ENCODE data around the gene LINGO4. TPM values are rescaled to one million over a fixed set of nuclear protein-coding genes. Genes with fewer than 3 reads are reported as not detected.
"Not testable (repeated sequence)": the region's sequence is repeated elsewhere in the genome, so short reads cannot be mapped to it uniquely, and the experiment has no call there.

Gene LINGO4
- total RNA-seq, 1 donor from 2014 or later = not detected

DNA sequence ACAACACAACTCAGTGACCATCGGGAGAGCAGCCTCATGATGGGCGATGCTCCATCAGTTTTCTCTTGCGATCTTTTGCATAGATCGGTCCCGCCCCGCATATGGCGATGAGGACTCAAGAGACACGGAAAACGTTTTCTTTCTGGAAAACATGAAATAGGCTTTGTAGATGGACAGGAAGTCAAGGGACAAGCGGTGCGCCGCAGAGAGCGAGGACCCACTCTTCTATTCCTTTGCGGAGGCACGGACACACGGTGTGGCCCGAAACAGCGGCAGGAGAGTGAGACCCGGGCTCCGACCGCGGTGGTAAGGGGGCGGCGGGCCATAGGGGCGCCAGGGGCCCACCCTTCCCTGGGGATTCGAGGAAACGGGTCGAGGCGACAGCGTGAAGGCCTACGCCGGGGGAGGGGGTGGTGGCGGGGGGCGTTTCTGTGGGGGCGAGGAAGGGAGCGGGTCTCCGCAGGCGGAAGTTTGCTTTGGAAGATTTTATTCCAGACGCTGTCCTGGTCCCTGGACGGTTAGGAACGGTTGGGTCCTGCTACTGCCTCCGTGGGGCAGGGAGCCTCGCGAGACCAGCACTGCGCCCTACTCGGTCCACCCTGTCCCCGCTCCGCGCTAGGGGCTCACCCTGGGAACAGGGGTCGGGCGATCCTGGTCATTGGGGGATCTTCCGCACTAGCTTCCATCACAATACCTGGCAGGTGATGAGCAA is 14.1 kb downstream of the LINGO4 start:
- DNase-seq (ENCODE audit: extremely low spot score, unreplicated experiment) = no peak
- TF ChIP-seq, protein P1, sequence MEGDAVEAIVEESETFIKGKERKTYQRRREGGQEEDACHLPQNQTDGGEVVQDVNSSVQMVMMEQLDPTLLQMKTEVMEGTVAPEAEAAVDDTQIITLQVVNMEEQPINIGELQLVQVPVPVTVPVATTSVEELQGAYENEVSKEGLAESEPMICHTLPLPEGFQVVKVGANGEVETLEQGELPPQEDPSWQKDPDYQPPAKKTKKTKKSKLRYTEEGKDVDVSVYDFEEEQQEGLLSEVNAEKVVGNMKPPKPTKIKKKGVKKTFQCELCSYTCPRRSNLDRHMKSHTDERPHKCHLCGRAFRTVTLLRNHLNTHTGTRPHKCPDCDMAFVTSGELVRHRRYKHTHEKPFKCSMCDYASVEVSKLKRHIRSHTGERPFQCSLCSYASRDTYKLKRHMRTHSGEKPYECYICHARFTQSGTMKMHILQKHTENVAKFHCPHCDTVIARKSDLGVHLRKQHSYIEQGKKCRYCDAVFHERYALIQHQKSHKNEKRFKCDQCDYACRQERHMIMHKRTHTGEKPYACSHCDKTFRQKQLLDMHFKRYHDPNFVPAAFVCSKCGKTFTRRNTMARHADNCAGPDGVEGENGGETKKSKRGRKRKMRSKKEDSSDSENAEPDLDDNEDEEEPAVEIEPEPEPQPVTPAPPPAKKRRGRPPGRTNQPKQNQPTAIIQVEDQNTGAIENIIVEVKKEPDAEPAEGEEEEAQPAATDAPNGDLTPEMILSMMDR (IDR thresholded peaks at IDR 0.05) = no peak
- no peaks in the 10 kb centered on the region for H3K36me3 Mint-ChIP-seq (ENCODE audit: unreplicated experiment)
- peak overlapping the region; percentile 95 for H3K4me3 Mint-ChIP-seq (ENCODE audit: unreplicated experiment)
- H3K9me3 Mint-ChIP-seq (ENCODE audit: unreplicated experiment) = no peaks in the 10 kb centered on the region
- H3K4me1 Mint-ChIP-seq (ENCODE audit: unreplicated experiment) = peaks cover 14% of the 10 kb centered on the region
- H3K27me3 Mint-ChIP-seq (ENCODE audit: unreplicated experiment) = peaks cover 5% of the 10 kb centered on the region
- peak overlapping the region; percentile 72 for H3K27ac Mint-ChIP-seq (ENCODE audit: unreplicated experiment)

DNA sequence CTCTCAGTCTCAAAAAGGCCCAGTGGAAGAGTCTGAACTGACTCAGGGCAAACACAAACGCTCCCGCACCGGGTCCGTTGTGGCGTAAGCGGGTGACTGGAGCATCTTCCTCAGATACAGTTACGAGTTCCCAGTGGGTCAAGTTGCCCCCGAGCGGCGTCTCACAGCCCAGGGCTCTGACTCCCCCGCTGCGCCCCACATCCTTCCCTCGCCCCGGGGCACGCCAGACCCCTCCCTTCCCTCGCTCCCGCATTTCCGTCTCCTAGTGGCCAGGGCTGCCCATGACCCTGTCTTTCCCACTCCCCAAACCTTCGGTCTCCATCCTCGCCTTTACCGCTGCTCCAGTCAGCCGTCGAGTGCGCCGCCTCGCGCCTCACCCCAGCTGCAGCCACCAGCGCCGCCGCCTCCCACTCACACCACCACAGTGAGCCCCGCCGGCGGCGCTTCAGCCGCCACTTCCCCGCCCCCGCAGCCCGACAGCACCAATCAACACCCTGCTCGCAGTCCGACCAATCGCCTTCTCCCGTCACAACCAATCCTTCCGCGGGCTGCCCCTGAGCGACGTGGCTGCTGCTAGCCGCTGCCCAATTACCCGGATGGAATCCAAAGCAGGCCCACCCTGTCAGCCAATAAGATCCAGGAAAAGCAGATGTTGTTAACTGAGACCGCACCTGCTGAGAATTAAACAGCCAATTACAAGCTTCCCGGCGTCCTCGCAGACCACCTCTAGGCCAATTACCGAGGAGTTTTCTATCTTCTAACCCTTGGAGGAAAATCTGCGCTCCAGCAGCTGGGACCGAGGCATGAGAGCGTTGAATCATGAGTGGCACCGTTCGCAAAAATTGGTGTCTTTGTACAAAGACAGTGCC is 14.9 kb downstream of the LINGO4 start, which contains the start of gene TDRKH:
TDRKH (minus strand) TSS at position 430 of the 869 bp plus-strand sequence. CDS start 7,478 bp downstream, outside the sequence.
- Mint-ChIP-seq H3K9me3 (ENCODE audit: unreplicated experiment) (no peaks in the 10 kb centered on the region), H3K4me3 (ENCODE audit: unreplicated experiment) (peak within 1 kb of the TSS; percentile 95)

DNA sequence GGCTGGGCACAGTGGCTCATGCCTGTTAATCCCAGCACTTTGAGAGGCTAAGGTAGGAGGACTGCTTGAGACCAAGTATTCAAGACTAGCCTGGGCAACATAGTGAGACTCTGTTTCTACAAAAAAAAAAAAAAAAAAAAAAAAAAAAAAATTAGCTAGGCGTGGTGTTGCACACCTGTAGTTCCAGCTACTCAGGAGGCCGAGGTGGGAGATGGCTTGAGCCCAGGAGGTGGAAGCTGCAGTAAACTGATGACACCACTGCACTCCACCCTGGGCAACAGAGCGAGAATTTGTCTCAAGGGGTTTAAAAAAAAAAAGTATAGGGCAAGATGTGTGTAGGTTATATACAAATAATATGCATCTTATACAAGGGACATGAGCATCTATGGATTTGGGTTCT is 17.5 kb downstream of the LINGO4 start:
- H3K27ac Mint-ChIP-seq (ENCODE audit: unreplicated experiment) = no peak overlapping the region
- no peaks in the 10 kb centered on the region for H3K36me3 Mint-ChIP-seq (ENCODE audit: unreplicated experiment)
- no peaks in the 10 kb centered on the region for H3K9me3 Mint-ChIP-seq (ENCODE audit: unreplicated experiment)
- H3K4me3 Mint-ChIP-seq (ENCODE audit: unreplicated experiment) = no peak overlapping the region
- no peak for DNase-seq (ENCODE audit: extremely low spot score, unreplicated experiment)
- peaks cover 14% of the 10 kb centered on the region for H3K4me1 Mint-ChIP-seq (ENCODE audit: unreplicated experiment)
- TF ChIP-seq, protein P1 (IDR thresholded peaks at IDR 0.05) = no peak
- peaks cover 8% of the 10 kb centered on the region for H3K27me3 Mint-ChIP-seq (ENCODE audit: unreplicated experiment)

More for the DNA sequence above, 14.9 kb downstream of the LINGO4 start, which contains the start of gene TDRKH:
- Mint-ChIP-seq H3K4me1 (ENCODE audit: unreplicated experiment) (peaks cover 14% of the 10 kb centered on the region), H3K36me3 (ENCODE audit: unreplicated experiment) (no peaks in the 10 kb centered on the region), H3K27ac (ENCODE audit: unreplicated experiment) (peak within 1 kb of the TSS; percentile 76), H3K27me3 (ENCODE audit: unreplicated experiment) (peaks cover 8% of the 10 kb centered on the region)
- TF ChIP-seq, protein P1 (IDR thresholded peaks at IDR 0.05) = peak; percentile 42
- peak; percentile 99 for DNase-seq (ENCODE audit: extremely low spot score, unreplicated experiment)

DNA sequence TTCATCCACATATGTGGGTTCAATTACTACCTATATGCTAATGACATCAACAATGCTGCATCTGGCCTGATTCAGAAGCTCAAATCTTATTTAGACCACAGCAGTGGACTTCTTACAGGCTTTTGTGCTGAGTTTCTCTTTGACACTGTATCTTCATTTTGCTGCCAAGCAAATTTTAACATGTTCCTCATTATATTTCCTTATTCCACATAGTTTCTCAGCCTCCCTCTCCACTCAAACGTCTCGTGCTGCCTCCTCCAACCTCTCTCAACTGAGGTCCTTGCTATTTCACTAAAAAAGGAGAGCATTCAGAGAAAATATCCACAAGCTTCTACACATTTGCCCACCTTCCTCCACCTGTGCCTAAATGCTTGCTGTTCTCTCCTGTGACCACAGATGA is 21.4 kb downstream of the LINGO4 start:
- no peak overlapping the region for H3K4me3 Mint-ChIP-seq (ENCODE audit: unreplicated experiment)
- H3K4me1 Mint-ChIP-seq (ENCODE audit: unreplicated experiment) = no peaks in the 10 kb centered on the region
- peaks cover 8% of the 10 kb centered on the region for H3K27me3 Mint-ChIP-seq (ENCODE audit: unreplicated experiment)
- peaks cover 2% of the 10 kb centered on the region for H3K36me3 Mint-ChIP-seq (ENCODE audit: unreplicated experiment)
- DNase-seq (ENCODE audit: extremely low spot score, unreplicated experiment) = no peak
- H3K9me3 Mint-ChIP-seq (ENCODE audit: unreplicated experiment) = no peaks in the 10 kb centered on the region
- TF ChIP-seq, protein P1 (IDR thresholded peaks at IDR 0.05) = no peak
- no peak overlapping the region for H3K27ac Mint-ChIP-seq (ENCODE audit: unreplicated experiment)

DNA sequence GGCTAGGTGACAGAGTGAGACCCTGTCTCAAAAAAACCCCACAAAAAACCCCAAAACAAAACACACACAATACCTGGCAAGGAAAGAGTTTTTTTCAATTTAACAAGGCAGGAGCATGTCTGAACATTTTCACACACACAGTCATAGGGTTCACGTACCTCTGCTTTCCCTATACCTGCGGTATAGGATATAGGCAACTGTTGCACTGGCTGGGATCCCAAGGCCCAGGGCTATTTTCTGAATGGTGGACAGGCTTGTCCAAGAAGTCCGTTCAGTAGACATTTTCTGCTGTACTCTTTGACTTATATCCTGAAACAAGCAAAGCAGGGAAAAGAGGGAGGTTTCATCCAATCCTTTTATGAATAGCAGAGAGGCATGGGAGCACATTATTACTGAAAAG is 22.5 kb downstream of the LINGO4 start:
- Mint-ChIP-seq H3K36me3 (ENCODE audit: unreplicated experiment) (peaks cover 2% of the 10 kb centered on the region), H3K27ac (ENCODE audit: unreplicated experiment) (no peak overlapping the region), H3K4me3 (ENCODE audit: unreplicated experiment) (no peak overlapping the region), H3K9me3 (ENCODE audit: unreplicated experiment) (no peaks in the 10 kb centered on the region), H3K4me1 (ENCODE audit: unreplicated experiment) (no peaks in the 10 kb centered on the region), H3K27me3 (ENCODE audit: unreplicated experiment) (peaks cover 8% of the 10 kb centered on the region)
- TF ChIP-seq, protein P1 (IDR thresholded peaks at IDR 0.05) = no peak
- DNase-seq (ENCODE audit: extremely low spot score, unreplicated experiment) = no peak

DNA sequence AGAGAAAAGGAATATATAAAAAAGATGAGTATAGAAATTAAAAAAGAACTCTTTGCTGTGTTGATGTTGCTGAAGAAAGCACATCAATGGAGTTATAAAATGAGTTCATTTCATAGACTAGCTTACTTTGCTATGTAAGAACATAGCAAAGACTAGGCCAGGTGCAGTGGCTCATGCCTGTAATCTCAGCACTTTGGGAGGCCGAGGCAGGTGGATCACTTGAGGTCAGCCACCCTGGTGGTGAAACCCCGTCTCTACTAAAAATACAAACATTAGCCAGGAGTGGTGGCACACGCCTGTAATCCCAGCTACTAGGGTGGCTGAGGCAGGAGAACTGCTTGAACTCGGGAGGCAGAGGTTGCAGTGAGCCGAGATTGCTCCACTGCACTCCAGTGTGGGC is 23.2 kb downstream of the LINGO4 start:
- not testable (repeated sequence) for DNase-seq (ENCODE audit: extremely low spot score, unreplicated experiment); H3K27me3 Mint-ChIP-seq (ENCODE audit: unreplicated experiment); H3K36me3 Mint-ChIP-seq (ENCODE audit: unreplicated experiment); H3K4me3 Mint-ChIP-seq (ENCODE audit: unreplicated experiment); H3K27ac Mint-ChIP-seq (ENCODE audit: unreplicated experiment); H3K4me1 Mint-ChIP-seq (ENCODE audit: unreplicated experiment); H3K9me3 Mint-ChIP-seq (ENCODE audit: unreplicated experiment)

DNA sequence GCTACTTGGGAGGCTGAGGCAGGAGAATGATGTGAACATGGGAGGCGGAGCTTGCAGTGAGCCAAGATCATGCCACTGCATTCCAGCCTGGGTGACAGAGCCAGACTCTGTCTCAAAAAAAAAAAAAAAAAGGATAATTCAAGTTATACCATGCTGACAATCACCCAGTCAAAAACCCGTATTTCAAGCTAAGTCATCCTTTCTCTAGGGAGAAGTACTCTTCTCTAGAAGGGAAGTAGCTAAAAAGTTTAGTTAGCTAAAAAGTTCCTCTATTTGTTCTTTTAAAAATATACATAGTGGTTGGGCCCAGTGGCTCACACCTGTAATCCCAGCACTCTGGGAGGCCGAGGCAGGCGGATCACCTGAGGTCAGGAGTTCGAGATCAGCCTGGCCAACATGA is 24.5 kb downstream of the LINGO4 start:
- H3K4me1 Mint-ChIP-seq (ENCODE audit: unreplicated experiment); H3K27ac Mint-ChIP-seq (ENCODE audit: unreplicated experiment); DNase-seq (ENCODE audit: extremely low spot score, unreplicated experiment); H3K27me3 Mint-ChIP-seq (ENCODE audit: unreplicated experiment); H3K4me3 Mint-ChIP-seq (ENCODE audit: unreplicated experiment); H3K36me3 Mint-ChIP-seq (ENCODE audit: unreplicated experiment); H3K9me3 Mint-ChIP-seq (ENCODE audit: unreplicated experiment): not testable (repeated sequence)

Data from osteocyte (in vitro differentiated cells).